HG03025 (cell line): ENCODE data around the gene C16orf87.

Source experiments
- ATAC-seq: cut with Tn5 transposase; IDR thresholded peaks from one replicate; pipeline ENCODE4 v1.9.1; 2021; ENCODE audit warnings: mild to moderate bottlenecking, moderate library complexity; ENCODE audit not compliant: unreplicated experiment, low FRiP score

C16orf87 gene

GRCh38 chr16:46762583-46762982, 68.4 kb downstream of the C16orf87 start:
- no peak for ATAC-seq

- no peak for ATAC-seq
These were observed 71.7 kb downstream of the C16orf87 start for GRCh38 chr16:46759309-46759708.

- ATAC-seq: no peak
These were observed 73.5 kb downstream of the C16orf87 start for GRCh38 chr16:46757339-46758050.

GRCh38 chr16:46756772-46757171, 74.2 kb downstream of the C16orf87 start:
- ATAC-seq: no peak

GRCh38 chr16:46753015-46753414, 78.0 kb downstream of the C16orf87 start:
- no peak for ATAC-seq

- ATAC-seq: no peak
These were observed 79.6 kb downstream of the C16orf87 start for GRCh38 chr16:46751381-46751780.

- ATAC-seq: no peak
These were observed 81.9 kb downstream of the C16orf87 start for GRCh38 chr16:46748775-46749705.

- no peak for ATAC-seq
These were observed 83.0 kb downstream of the C16orf87 start, which contains the start of gene MYLK3 for GRCh38 chr16:46747777-46748651. Gene MYLK3, minus strand, starts transcription at chr16:46748344. Its CDS starts 151 bp downstream, at chr16:46748193.

GRCh38 chr16:46746821-46747776, 83.9 kb downstream of the C16orf87 start:
- no peak for ATAC-seq
